H1 (cell line): Measurements from ENCODE around the gene ATP1A3.
"Not testable (repeated sequence)": the region's sequence is repeated elsewhere in the genome, so short reads cannot be mapped to it uniquely, and the experiment has no call there.

Experiments
- EZH2 ChIP-seq: fragments of 200-600 bp; sonication (generic); IDR thresholded peaks from 2 replicates; pipeline ENCODE4 v1.7.1; 2012; ENCODE audit warnings: low read depth, mild to moderate bottlenecking, moderate library complexity, low read length, inconsistent platforms; ENCODE audit not compliant: severe bottlenecking
- MAFK ChIP-seq: IDR thresholded peaks from 2 replicates; pipeline ENCODE4 v1.6.1; 2012; ENCODE audit warnings: low read depth, mild to moderate bottlenecking, improper control_type of control experiment, low read length
- POLR2A ChIP-seq, 2 experiments: IDR thresholded peaks; 1 replicate in 1 of 2; 2 replicates in 1 of 2; pipeline ENCODE4 v1.6.1; 2011; ENCODE audit warnings: low read depth in 2 of 2, low read length in 2 of 2, mild to moderate bottlenecking in 2 of 2; ENCODE audit errors: control extremely low read depth in 1 of 2
- YY1 ChIP-seq: IDR thresholded peaks from 2 replicates; pipeline ENCODE4 v1.6.1; 2011; ENCODE audit warnings: low read depth, mild to moderate bottlenecking, low read length
- TF ChIP-seq, protein P1 (sequence below), 3 experiments: IDR thresholded peaks; 1 replicate in 2 of 3; 2 replicates in 1 of 3; pipeline versions ENCODE4 v1.5.1 to v1.6.1; 2011; ENCODE audit warnings: low read length in 3 of 3, mild to moderate bottlenecking in 3 of 3, inconsistent platforms in 2 of 3, low read depth in 1 of 3, moderate library complexity in 1 of 3; ENCODE audit not compliant: insufficient read depth in 1 of 3; ENCODE audit errors: control extremely low read depth in 1 of 3

GRCh38 chr19:41991925-41992569 is 2.0 kb downstream of the ATP1A3 start:
- TF ChIP-seq MAFK; POLR2A (IDR thresholded peaks at IDR 0.05; ENCODE audit: control extremely low read depth in 1 of 2, low read depth in 2 of 2, low read length in 2 of 2); YY1; EZH2: not testable (repeated sequence)
- TF ChIP-seq, protein P1, sequence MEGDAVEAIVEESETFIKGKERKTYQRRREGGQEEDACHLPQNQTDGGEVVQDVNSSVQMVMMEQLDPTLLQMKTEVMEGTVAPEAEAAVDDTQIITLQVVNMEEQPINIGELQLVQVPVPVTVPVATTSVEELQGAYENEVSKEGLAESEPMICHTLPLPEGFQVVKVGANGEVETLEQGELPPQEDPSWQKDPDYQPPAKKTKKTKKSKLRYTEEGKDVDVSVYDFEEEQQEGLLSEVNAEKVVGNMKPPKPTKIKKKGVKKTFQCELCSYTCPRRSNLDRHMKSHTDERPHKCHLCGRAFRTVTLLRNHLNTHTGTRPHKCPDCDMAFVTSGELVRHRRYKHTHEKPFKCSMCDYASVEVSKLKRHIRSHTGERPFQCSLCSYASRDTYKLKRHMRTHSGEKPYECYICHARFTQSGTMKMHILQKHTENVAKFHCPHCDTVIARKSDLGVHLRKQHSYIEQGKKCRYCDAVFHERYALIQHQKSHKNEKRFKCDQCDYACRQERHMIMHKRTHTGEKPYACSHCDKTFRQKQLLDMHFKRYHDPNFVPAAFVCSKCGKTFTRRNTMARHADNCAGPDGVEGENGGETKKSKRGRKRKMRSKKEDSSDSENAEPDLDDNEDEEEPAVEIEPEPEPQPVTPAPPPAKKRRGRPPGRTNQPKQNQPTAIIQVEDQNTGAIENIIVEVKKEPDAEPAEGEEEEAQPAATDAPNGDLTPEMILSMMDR (IDR thresholded peaks at IDR 0.05; ENCODE audit: control extremely low read depth in 1 of 3, insufficient read depth in 1 of 3, low read depth in 1 of 3, low read length in 3 of 3), result not testable (repeated sequence)
